Measurements from ENCODE around the gene AQP5. TPM values are rescaled to one million over a fixed set of nuclear protein-coding genes. Genes with fewer than 3 reads are reported as not detected.

Gene AQP5
- total RNA-seq, 1 experiment from 2014 or later = 0.31 TPM

GRCh38 chr12:49921936-49922335 lies 39.7 kb upstream of the AQP5 start:
- intact Hi-C loops (cut with micrococcal nuclease; ENCODE audit: unreplicated experiment) = no loop called here
- no peaks in the 10 kb centered on the region for H3K27me3 ChIP-seq (ENCODE audit: insufficient read depth, low read depth)
- H3K79me2 ChIP-seq (ENCODE audit: low read depth) = no peaks in the 10 kb centered on the region
- H3K9me3 ChIP-seq (ENCODE audit: insufficient read depth, low read depth) = no peaks in the 10 kb centered on the region
- POLR2A ChIA-PET (ENCODE audit: unreplicated experiment) = no interaction called here
- no peak overlapping the region for H2AFZ ChIP-seq
- H3K27ac ChIP-seq = no peak overlapping the region
- H3K9me2 ChIP-seq (ENCODE audit: insufficient read depth) = no peaks in the 10 kb centered on the region
- H3F3A ChIP-seq (ENCODE audit: insufficient read depth, low read depth) = no peaks in the 10 kb centered on the region
- no TSS peak for BruUV-seq (replicated peaks)
- CTCF ChIA-PET = no interaction called here
- H3K4me1 ChIP-seq (replicated peaks; ENCODE audit: insufficient read depth) = no peaks in the 10 kb centered on the region; the same call in 1 of the 2 replicates
- no peak overlapping the region for H3K4me2 ChIP-seq
- H3K4me3 ChIP-seq = no peak overlapping the region
- H4K20me1 ChIP-seq (ENCODE audit: insufficient read depth) = no peaks in the 10 kb centered on the region
- TF ChIP-seq EZH2 (IDR thresholded peaks at IDR 0.05; ENCODE audit: low read depth) (no peak), CTCF (conservative IDR thresholded peaks at IDR 0.05) (no peak)
- H3K36me3 ChIP-seq (ENCODE audit: low read depth) = no peaks in the 10 kb centered on the region
- DNase-seq = no peak

DNA sequence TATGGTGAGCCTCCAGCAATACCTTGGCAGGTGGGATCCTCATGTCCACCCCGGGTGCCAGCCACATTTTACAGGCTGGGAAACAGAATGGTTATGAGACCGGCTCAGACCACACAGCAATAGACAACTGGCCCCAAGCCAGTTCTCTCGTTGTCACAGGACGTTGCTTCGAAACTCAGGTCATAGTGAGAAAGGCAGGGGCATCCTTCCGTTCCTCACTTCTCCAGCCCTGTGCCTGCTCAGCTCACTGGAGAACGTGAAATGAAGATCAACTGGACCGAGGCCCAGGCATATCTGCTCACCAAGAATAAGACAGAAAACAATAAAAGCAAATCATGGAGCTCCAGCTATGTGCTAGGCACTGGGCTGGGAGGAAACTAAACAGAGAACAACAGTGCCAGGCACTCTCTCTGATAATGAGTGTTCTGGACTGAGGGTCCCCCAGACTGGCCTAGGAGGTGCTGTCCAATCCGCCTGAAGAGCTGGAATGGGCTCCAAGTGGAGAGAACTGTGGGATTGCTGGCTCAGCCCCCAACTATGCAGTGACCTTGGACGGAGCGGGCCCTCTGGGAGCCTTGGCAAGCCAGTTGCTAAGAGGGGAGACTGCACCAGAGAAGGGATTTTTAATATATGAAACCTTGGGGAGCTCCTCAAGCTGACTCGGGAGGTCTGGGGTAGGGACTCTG lies 39.2 kb upstream of the AQP5 start:
- no peak overlapping the region for H3K4me2 ChIP-seq
- POLR2A ChIA-PET (ENCODE audit: unreplicated experiment) = no interaction called here
- H3K27me3 ChIP-seq (ENCODE audit: insufficient read depth, low read depth) = no peaks in the 10 kb centered on the region
- CTCF ChIA-PET = interaction anchor here (0.6 kb wide), 1 partner anchor 55 kb away, joined by 4 read pairs; no protein-coding TSS in a partner anchor
- H3F3A ChIP-seq (ENCODE audit: insufficient read depth, low read depth) = no peaks in the 10 kb centered on the region
- no peak for DNase-seq
- no peaks in the 10 kb centered on the region for H3K9me3 ChIP-seq (ENCODE audit: insufficient read depth, low read depth)
- H4K20me1 ChIP-seq (ENCODE audit: insufficient read depth) = no peaks in the 10 kb centered on the region
- no peaks in the 10 kb centered on the region for H3K79me2 ChIP-seq (ENCODE audit: low read depth)
- H2AFZ ChIP-seq = no peak overlapping the region
- H3K36me3 ChIP-seq (ENCODE audit: low read depth) = no peaks in the 10 kb centered on the region
- intact Hi-C loops (cut with micrococcal nuclease; ENCODE audit: unreplicated experiment) = no loop called here
- H3K9me2 ChIP-seq (ENCODE audit: insufficient read depth) = no peaks in the 10 kb centered on the region
- no peak overlapping the region for H3K27ac ChIP-seq
- H3K4me1 ChIP-seq (replicated peaks; ENCODE audit: insufficient read depth) = no peaks in the 10 kb centered on the region; the same call in 1 of the 2 replicates
- no TSS peak for BruUV-seq (replicated peaks)
- H3K4me3 ChIP-seq = no peak overlapping the region
- no peak for TF ChIP-seq EZH2 (IDR thresholded peaks at IDR 0.05; ENCODE audit: low read depth)
- TF ChIP-seq CTCF (conservative IDR thresholded peaks at IDR 0.05) = no peak

- TF ChIP-seq CTCF (conservative IDR thresholded peaks at IDR 0.05) = no peak
- no peaks in the 10 kb centered on the region for H3K9me3 ChIP-seq (ENCODE audit: insufficient read depth, low read depth)
- H3F3A ChIP-seq (ENCODE audit: insufficient read depth, low read depth) = no peaks in the 10 kb centered on the region
- intact Hi-C loops (cut with micrococcal nuclease; ENCODE audit: unreplicated experiment) = no loop called here
- no peaks in the 10 kb centered on the region for H3K36me3 ChIP-seq (ENCODE audit: low read depth)
- ChIA-PET POLR2A (ENCODE audit: unreplicated experiment) (no interaction called here), CTCF (interaction anchor here (0.6 kb wide), 1 partner anchor 55 kb away, joined by 4 read pairs; no protein-coding TSS in a partner anchor)
- DNase-seq = no peak
- no TSS peak for BruUV-seq (replicated peaks)
- H3K79me2 ChIP-seq (ENCODE audit: low read depth) = no peaks in the 10 kb centered on the region
- H4K20me1 ChIP-seq (ENCODE audit: insufficient read depth) = no peaks in the 10 kb centered on the region
- no peaks in the 10 kb centered on the region; the same call in 1 of the 2 replicates for H3K4me1 ChIP-seq (replicated peaks; ENCODE audit: insufficient read depth)
- H3K4me2 ChIP-seq = no peak overlapping the region
- no peak overlapping the region for H2AFZ ChIP-seq
- no peaks in the 10 kb centered on the region for H3K9me2 ChIP-seq (ENCODE audit: insufficient read depth)
- no peak overlapping the region for H3K4me3 ChIP-seq
- no peaks in the 10 kb centered on the region for H3K27me3 ChIP-seq (ENCODE audit: insufficient read depth, low read depth)
- no peak overlapping the region for H3K27ac ChIP-seq
These were observed 38.5 kb upstream of the AQP5 start for GRCh38 chr12:49923035-49923644.

All from PC-9 (cell line).